ENCODE results near the gene CNTN2.

Gene CNTN2

GRCh38 chr1:205003358-205004131 lies 39.5 kb upstream of the CNTN2 start:
- no peak for DNase-seq (ENCODE audit: low spot score)
- in situ Hi-C loops (cut with MboI; ENCODE audit: low pct_unique_long_range_greater_than_20kb, low sequenced_read_pairs, unreplicated experiment), result no loop called here
- TF ChIP-seq CTCF (IDR thresholded peaks at IDR 0.05; ENCODE audit: extremely low read depth, insufficient read depth, missing control alignments), result no peak

- in situ Hi-C loops (cut with MboI; ENCODE audit: low pct_unique_long_range_greater_than_20kb, low sequenced_read_pairs, unreplicated experiment), result no loop called here
- DNase-seq (ENCODE audit: low spot score), result no peak
- TF ChIP-seq CTCF (IDR thresholded peaks at IDR 0.05; ENCODE audit: extremely low read depth, insufficient read depth, missing control alignments), result no peak
These were observed 38.7 kb upstream of the CNTN2 start for GRCh38 chr1:205004351-205004750.

DNA sequence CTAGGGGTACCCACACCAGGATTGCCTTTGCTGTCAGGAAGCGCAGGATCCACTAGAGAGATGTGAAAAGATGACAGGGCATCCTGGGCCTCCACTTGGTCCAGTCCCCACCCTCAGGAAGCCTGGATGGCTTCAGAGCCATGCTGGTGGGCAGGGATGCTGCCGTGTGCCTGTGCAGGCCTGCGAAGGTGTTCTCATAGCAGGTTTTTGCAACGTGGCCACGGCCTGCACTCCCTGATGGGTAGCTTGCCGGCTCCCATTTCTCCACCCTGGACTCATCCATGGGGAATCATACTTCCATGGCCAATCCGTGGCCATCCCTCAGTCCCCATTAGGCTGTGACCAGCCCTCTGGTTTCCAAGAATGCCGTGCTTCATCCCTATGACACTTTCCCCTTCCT lies 34.1 kb upstream of the CNTN2 start:
- no peak for DNase-seq (ENCODE audit: low spot score)
- no peak for TF ChIP-seq CTCF (IDR thresholded peaks at IDR 0.05; ENCODE audit: extremely low read depth, insufficient read depth, missing control alignments)
- in situ Hi-C loops (cut with MboI; ENCODE audit: low pct_unique_long_range_greater_than_20kb, low sequenced_read_pairs, unreplicated experiment), result no loop called here

DNA sequence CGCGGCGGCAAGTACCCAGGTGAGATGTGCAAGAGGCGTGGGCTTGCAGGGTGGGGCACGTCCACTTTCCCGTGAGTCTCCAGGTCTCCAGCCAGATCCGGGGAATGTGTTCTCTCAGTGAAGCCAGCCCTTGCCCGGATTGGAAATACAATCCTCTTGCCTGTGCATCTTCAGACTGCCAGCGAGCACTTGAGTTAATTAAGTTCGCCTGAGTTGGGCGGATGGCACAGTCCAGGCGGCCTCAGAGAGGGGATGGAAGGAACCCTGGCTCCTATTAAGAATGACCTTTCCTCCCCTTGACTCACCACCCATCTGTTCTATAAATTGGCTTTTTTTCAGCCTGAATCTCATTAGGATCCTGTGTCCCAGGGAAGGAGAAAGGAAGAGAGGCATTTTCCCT lies 33.3 kb upstream of the CNTN2 start:
- no peak for TF ChIP-seq CTCF (IDR thresholded peaks at IDR 0.05; ENCODE audit: extremely low read depth, insufficient read depth, missing control alignments)
- DNase-seq (ENCODE audit: low spot score), result no peak
- in situ Hi-C loops (cut with MboI; ENCODE audit: low pct_unique_long_range_greater_than_20kb, low sequenced_read_pairs, unreplicated experiment), result no loop called here

- in situ Hi-C loops (cut with MboI; ENCODE audit: low pct_unique_long_range_greater_than_20kb, low sequenced_read_pairs, unreplicated experiment), result no loop called here
- TF ChIP-seq CTCF (IDR thresholded peaks at IDR 0.05; ENCODE audit: extremely low read depth, insufficient read depth, missing control alignments), result no peak
- DNase-seq (ENCODE audit: low spot score), result no peak
These were observed 30.4 kb upstream of the CNTN2 start for GRCh38 chr1:205012391-205013140.

DNA sequence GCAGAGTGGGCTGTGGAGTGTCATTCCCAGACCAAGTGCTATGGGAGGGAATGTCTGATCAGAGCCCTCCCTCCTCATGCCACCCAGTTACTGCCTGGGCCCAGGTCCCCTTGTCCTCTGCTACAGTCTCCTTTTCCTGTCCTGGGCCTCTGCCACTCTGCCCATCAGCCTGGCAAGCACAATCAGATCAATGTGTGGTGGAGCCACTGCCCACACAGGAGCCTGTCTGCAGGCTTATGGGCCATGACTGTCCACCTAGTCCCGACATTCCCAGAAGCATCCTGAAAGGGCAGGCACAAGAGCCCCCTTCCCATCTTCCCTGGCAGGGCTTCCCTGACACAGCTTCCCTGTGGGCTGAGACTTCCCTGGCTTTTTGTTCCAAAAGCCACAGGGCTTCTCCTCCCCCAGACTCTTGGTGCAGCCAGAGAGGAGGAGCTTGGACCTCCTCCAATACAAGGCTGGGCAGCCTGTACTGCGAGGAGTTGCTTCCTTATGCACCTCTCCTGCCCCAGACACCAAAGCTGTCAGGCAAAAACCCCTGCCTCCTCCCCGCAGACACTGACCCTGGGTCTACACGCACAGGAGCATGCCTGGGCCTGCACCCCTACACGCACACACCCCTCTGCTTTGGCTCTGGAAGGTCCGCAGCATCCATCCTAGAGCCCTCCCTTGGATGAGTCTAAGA lies 29.2 kb upstream of the CNTN2 start:
- in situ Hi-C loops (cut with MboI; ENCODE audit: low pct_unique_long_range_greater_than_20kb, low sequenced_read_pairs, unreplicated experiment), result no loop called here
- DNase-seq (ENCODE audit: low spot score), result no peak
- no peak for TF ChIP-seq CTCF (IDR thresholded peaks at IDR 0.05; ENCODE audit: extremely low read depth, insufficient read depth, missing control alignments)

All from GM13977 (cell line).